ENCODE results near the gene KIFC1.
"Not testable (repeated sequence)": the region's sequence is repeated elsewhere in the genome, so short reads cannot be mapped to it uniquely, and the experiment has no call there.

DNA sequence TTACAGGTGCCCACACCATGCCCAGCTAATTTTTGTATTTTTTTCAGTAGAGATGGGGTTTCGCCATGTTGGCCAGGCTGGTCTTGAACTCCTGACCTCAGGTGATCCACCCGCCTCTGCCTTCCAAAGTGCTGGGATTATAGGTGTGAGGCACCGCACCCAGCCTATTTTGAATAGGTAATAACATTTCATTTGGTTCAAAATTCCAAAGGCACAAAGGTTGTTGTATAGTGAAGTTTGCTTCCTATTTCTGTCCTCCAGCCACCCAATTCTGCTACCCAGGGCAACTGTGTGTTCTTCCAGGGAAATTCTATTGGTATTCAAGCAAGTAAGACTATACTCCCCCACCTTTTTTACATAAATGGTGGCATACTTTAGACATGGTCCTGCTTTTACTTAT is 7.0 kb downstream of the KIFC1 start:
- not testable (repeated sequence) for TF ChIP-seq POLR2AphosphoS5 (IDR thresholded peaks at IDR 0.05)
- TF ChIP-seq, protein P1, sequence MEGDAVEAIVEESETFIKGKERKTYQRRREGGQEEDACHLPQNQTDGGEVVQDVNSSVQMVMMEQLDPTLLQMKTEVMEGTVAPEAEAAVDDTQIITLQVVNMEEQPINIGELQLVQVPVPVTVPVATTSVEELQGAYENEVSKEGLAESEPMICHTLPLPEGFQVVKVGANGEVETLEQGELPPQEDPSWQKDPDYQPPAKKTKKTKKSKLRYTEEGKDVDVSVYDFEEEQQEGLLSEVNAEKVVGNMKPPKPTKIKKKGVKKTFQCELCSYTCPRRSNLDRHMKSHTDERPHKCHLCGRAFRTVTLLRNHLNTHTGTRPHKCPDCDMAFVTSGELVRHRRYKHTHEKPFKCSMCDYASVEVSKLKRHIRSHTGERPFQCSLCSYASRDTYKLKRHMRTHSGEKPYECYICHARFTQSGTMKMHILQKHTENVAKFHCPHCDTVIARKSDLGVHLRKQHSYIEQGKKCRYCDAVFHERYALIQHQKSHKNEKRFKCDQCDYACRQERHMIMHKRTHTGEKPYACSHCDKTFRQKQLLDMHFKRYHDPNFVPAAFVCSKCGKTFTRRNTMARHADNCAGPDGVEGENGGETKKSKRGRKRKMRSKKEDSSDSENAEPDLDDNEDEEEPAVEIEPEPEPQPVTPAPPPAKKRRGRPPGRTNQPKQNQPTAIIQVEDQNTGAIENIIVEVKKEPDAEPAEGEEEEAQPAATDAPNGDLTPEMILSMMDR (IDR thresholded peaks at IDR 0.05) = not testable (repeated sequence)

All from suprapubic skin (tissue), 3 donors.